Kidney glomerular epithelial cell (primary cell): Measurements from ENCODE around the gene MYT1.

Source experiments
- DNase-seq: peaks from one replicate; lab custom pipeline; 2025; lab: John Stamatoyannopoulos, UW

Gene MYT1

DNA sequence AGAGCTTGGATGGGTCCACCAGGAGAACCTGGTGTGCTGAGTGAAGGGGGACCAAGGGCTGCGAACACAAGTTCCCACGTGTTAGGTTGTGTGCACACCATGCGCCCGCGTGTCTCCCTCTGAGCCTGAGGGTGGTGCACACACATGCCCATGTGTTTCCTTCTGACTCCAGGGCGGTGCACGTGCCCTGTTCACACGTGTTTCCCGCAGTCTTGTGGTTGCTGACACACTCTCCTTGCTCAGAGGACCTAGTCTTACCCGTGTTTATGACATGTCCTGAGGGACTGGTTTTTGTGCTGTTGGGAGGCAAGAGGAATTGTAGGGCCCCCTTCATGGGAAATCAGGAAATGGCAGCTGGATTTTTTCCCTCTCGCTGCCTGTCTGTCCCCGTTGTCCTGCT is 55.0 kb downstream of the MYT1 start:
- DNase-seq, result no peak

DNA sequence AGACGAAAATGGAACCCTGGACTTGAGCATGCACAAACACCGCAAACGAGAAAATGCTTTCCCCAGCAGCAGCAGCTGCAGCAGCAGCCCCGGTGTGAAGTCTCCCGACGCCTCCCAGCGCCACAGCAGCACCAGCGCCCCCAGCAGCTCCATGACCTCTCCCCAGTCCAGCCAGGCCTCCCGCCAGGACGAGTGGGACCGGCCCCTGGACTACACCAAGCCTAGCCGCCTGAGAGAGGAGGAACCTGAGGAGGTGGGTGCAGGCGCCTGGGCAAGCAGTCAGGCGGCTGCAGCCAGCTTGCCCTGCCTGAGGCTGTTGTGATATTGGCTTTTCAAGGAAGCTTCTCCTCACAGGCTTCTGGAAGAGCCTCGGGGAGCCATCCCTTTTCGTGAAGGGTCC is 55.5 kb downstream of the MYT1 start:
- DNase-seq, result no peak

DNA sequence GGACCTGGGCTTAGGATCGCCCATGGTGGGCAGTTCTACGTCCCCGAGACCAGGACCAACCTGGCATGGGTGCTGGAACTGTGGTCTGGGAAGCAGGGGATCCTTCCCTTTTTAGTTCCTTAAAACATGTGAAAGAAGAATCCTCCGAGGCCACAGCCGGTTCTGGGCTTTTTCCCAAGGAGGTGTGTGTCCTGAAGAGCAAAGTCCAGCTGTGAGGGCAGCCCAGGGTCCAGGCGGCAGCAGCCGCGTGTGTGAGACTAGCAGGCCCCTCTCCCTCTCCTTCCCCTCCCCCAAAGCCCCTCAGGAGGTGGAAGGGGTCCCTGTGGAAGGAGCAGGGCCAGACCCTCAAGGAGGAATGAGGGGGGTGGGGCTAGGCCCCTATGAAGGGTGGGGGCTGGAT is 56.2 kb downstream of the MYT1 start:
- no peak for DNase-seq

DNA sequence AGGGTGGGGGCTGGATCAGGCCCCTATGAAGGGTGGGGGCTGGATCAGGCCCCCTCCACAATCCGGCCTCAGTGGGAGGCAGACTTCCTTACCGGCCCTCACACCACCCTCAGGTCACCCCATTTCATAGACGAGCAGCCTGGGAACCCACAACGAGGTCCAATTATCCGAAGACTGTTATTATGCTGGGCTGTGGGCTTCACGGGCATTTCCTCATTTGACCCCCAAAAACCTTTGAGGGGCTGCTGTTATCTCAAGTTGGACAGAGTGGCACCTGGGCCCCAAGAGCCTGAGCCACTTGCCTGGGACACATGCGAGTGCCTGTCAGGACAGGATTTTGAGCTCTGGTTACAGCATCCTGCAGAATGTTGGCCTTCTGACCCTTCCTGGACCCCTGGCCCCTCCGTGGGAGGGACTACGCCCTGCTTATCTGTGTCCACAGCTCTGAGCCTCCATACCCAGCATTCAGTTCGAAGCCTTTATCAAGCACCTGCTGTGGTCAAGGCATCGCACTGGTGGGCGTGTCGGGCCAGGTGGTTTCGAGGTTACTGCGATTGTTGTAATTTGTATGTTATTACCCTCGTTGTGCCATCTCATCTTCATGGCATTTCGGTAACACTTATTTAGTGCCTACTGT is 56.8 kb downstream of the MYT1 start:
- DNase-seq, result no peak

DNA sequence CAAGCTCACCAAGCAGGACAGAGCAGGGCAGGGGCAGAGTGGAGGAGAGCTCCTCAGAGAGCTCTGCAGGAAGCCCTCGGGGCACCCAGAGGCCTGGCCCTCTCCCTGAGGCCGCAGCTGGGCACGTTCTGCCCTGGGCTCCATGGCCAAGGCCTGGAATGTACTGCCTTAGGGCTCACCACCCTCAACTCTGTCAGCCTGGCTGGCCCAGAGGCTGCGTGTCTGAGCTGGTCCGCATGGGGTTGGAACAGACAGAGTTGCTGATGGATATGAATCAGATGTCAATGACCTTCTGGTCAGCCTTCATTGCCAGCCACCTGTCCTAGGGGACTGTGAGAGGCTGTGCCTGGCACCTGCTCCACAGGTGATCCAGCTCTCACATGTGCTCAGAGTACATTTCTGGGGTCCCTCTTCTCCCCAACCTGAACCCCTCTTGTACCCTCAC is 58.1 kb downstream of the MYT1 start:
- DNase-seq, result peak; percentile 8

DNA sequence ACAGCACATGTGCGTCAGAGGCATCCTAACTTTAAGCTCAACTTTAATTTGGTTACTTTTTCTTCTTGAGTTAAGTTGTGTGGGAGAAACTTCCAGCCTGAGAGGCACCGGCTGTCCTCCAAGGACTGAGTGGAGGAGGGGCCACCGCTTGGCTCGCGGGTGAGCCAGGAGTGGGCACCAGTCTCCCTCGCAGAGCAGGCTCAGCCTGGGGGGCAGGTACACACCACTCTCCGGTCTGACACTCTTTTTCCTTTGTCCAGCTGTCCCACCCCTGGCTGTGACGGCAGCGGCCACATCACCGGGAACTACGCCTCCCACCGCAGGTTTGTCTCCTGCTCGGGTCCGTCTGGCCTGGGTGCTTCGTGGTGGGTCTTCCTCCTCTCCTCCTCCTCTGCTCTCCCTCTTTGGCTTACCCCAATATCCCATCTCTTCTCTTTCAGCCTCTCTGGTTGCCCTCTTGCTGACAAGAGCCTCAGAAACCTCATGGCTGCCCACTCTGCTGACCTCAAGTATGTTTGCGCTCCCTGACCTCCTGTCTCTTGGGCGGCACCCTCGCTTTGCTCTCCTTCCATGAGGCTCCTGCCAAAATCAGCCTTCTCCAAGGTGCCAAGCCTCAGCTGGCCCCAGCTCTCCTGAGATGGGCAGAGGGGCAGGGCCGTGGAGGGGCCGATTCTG is 58.7 kb downstream of the MYT1 start:
- DNase-seq, result peak; percentile 8

DNA sequence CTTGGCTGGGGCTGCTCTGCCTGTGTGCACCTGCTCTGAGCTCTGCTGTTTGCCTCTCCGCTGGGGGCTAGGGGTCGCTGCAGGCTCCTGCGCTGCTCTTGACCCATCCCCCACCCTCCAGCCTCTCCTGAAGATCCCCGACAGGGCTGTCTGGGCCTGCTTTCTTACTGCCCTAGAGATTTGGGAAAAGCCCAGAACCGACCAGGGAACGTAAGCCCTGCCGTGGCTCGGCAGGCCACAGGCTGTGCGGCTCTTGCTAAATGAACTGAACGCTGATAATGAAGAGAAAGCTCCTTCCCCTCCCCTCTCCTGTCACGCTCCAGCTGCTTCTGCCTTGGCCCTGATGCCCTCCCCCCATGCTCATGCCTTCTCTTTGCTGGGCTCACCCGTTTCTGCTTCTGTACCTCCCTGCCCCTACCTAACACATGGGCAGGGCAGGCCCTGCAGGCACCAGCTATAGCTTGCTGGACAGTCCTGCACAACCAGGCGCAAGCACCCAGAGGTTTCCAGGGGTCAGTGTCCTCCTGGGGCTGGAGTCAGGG is 59.3 kb downstream of the MYT1 start:
- DNase-seq, result peak; percentile 66

DNA sequence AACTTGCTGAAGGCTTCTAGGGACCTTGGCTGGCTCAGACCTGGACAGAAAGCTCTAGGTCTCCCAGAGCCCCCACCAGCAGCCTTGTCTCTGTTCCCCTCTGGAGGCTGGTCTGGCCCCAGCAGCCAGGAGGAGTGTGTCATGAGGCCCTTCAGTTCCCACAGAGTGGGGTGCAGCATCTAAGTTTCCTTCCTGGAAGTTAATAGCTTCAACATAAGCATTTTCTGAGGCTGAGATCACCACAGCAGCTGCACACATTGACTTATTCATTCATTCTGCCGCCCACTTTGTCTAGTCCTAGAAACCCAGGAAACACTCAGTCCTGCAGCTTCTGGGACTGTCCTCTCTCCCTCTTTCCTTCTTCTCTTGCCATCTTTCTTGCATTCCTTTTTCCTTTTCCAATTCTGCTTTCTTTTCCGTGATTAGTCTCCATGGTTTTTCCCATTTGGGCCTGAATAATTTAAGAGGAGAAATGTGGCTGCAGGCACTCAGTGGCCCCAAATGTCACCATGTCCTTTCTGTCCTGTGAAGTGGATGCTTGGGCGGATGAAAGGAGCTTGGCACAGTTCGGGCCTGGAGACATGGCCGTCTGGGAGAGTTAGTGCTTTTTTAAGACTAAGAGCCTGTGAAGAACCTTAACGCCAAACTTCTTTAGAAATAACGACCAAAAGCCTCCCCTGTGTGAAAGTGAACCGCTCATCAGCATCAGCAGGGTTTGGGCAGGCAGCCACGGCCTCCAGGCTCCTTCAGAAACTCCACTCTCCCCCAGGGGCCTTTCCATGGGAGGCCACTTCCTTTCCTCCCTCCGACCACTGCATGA is 60.3 kb downstream of the MYT1 start:
- peak; percentile 83 for DNase-seq

DNA sequence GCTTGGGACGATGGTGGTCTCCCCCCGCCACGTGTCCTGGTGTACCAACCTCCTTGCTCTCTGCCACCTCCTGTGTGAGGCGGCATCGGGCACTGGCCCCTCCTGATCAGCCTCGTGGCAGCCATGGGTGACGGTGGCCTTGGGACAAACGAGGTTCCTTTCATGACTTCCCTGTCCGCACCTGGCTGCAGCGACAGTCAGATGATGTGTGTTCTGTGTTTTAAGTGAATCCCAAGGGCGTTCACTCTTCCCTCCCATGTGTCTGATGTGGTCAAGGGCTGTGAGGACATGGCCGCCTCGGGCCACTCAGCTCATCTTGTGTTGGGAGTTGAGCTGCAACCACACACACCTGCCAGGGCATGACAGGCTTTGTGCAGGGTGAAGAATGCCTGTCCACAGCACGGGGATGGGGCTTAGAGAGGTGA is 60.9 kb downstream of the MYT1 start:
- no peak for DNase-seq

DNA sequence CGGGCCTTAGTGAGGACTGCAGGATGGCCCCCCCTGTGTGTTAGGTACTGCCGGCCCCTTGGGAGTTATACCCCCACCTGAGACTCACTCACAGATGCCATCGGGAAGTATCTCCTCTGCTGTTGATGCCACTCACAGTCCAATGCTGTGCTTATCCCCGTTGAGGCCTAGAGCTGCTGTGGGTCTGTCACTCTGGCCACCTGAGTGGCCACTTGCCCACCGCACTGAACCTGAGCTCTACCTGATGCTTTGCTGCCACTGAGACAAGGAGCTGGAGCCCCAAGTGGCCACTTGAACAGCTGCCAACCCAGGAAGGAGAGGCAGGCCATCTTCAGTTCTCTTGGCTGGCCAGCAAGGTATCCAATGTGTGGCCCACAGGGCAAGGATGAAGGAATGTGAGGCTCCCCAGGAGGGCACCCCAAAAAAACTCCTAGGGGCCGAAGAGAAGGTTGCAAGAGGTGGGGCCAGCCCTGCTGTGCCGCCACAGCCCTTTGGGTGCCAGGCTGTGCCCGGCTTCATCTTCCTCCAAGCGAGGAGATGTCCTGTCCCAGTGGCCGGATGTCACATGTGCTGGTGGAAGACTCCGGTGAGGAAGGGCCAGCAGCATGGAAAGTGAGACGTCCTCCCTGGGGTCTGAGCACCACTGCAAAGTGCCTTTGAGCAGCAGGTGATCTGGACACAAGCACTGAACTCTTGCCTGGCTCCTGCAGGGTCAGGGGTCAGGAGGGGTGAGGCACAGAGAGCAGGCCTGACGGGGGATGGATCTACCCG is 61.8 kb downstream of the MYT1 start:
- no peak for DNase-seq

DNA sequence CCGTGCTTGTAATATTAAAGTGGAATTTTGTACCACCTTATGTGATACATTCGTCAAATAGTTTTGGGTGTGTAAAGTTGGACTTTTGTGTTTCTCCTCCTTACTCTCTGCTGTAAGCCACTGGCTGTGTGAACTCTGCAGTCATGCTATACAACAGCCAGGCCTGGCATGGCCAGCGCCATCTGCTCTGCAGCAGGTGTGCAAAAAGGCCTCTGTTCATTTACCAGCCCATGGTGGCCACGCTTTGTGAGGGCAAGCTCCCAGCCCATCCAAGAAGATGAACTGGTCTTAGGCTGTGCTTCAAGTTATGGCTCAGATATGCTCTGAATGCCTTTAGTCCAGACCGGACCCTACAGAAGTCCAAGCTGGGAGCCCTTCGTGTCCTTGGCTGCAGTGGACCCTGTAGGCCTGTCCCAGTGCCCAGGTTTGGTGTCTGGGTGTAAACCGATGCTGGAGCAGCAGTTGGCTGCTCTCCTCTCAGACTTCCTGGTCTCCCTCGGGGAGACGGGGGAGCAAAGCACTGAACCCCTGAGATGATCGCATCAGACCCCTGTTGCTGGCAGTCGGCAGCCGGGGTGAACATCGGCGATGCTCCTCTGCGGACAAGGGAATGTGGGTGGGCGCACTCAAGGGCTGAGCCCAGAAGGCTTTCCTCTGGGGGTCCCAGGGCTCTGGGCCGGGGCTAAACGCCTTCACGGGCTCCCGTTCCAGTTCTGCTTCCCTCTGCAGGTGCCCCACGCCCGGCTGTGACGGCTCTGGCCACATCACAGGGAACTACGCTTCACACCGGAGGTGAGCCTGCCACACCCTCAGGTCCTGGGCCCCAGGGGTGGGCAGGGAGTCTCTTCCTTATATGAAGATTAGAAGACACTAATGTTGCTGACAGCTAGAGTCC is 62.7 kb downstream of the MYT1 start:
- DNase-seq, result no peak

DNA sequence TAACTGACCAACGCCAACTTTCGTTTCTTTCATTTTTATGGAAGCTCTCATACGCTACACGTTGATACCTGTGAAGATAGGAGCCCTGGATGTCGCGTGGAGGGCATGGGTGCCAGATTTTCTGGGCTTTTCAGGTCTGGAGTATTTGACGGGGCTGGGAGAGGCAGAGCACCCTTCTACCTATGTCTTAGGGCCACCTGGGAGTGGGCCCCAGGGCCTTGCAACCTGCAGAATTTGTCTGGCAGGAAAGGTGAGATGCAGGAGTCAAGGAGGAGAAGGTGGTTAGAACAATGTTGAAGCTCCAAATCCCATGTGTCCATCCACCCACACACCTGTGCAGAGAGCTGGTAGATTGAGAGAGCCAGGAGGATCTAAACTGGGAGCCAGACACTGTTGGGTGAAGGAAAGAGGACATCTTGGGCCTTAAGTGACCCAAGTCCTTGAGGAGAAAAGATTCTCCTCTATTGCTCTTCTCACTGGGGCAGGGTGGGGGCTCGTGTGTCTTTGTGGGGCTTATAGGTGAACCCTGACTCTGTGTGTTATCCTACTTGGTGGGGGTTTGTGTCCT is 63.9 kb downstream of the MYT1 start:
- no peak for DNase-seq

DNA sequence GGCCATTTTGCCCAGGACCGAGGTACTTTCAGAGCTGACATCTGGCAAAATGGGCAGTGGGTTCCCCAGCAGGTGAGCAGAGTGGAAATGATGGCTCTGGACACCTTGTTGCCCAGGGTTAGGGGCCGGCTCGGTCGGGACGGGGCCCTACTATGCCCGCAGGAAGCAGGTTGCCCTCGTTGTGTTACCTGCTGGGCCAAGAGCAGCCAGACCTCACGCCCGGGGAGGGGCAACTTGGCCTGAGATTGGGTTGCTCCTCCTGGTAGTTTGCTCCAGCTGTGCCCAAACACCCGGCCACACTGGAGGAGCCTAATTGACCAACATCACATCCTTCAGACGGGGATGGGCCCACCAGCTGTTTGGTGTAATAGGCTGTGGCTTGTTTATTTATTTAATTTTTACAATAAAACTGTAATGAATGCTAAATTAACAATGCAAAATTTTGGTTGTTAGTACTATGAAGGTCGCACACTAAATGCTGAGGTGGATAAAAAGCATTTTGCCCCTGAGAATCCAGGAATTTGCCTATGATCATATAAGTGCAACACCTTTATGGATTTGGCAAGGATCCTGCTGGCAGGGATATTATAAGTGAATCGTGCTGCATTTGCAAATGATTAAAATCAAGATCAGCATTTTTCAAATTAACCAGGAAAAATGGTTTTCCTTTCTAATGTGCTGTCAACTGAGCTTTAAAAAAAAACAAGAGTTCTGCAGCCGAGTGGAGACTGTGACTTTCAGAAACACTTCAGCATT is 64.7 kb downstream of the MYT1 start:
- DNase-seq, result no peak

DNA sequence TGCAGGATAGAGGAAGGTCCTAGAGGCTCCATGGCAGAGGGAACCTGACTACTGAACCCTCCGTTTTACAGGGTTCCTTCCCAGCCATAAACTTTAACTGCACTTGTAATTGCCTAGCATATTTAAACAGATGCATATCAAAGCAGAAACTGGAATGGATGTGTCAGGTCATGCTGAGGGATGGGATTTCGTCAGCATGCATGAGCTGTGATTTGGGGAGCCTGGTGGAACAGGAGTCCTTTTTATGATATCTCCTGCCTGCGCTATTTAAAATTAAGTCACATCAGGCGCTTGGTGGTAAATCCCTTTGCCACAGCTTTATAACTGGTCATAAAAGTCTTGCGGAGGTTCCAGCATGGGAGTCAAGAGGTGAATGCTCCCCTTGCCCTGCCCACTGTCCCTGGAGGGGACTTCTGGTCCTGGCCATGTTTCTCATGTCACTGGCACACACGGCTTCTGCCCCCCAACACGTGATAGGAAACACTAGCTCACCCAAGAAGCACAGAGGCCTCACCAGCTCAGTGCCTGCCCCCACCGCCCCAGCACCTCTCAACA is 65.3 kb downstream of the MYT1 start:
- no peak for DNase-seq

DNA sequence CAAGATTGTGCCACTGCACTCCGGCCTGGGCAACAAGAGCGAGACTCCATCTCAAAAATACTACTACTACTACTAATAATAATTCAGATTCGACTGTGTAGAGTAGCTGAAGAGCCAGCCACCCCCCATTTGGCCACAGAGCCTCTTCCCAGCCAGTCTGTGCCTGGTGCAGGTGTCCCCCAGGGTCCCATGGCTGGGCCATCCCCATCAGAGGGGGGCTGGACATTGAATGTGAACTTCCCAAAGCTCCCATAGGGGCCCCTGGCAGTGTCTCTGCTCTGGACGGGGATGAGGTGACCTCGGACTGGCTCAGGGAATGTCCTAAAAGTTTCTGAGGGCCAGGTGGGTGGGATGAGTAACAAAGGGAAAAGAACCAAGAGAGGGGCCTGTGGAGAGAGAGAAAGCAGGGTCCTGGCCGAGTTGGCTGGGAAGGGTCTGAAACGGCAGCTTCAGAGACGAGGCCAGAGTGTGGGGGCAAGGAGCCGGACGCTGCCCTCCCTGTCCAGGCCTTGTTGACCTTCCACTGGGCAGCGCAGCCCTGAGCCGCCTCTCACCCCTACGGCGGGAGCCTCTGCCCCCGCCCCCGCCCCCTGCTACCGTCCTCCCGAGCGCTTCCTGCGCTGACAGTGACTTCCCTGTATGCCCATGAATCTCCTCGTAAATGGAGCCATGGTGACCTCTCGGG is 66.4 kb downstream of the MYT1 start:
- no peak for DNase-seq

DNA sequence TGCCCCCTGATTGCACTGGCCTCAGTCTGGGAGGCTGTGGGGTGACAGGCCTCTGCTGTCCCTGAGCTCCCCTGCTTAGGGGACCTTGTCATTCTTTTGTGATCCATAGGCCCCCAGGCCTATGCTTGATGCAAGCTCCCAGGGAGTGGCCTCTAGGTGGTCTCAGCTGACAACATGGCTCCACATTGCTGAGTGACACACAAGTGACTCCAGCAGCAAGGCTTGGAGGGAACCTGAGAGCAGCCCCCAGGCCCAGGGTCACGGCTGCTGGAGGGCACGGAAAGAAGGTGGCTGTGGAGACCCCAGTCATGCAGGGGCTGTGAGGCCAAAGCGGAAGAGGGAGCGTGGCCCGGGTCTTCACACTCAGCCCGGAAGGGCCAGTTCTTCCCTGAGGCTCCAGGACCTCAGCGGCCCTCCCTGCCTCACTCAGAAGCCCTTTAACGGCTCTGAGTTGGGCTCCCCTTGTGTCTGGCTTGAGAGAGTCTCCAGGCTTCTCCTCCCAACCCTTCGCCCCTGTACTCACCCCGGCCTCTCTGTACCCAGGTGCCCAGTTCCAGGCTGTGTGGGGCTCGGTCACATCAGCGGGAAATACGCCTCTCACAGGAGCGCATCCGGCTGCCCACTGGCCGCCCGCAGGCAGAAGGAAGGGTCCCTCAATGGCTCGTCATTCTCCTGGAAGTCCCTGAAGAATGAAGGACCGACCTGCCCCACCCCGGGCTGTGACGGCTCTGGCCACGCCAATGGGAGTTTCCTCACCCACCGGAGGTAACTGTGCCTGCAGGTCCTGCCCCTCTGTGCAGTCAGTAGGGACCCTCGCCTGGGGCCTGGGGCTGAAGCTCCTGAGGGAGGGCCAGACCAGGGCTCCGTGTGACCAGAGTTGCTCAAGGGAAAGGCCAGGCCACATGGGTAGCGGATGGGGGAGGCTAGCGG is 67.6 kb downstream of the MYT1 start:
- DNase-seq, result no peak

DNA sequence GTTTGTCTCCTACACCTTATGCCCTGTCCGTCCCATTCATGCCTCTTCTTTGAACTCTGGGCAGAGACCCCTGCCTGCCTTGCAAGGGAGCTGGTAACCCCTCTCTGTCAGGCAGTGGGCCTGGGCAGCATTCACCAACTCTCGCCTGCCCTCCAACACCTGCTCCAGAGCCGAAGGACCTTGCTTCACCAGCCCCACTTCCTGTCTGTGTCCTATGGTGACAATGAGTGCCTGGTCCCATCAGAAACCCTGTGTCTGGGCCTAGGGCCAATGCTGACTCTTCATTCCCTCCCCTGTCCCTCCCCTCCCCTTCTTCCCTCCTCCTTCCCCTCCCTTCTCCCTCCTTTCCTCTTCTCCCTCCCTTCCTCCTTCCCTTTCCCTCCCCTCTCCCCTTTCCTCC is 68.5 kb downstream of the MYT1 start:
- DNase-seq, result no peak

DNA sequence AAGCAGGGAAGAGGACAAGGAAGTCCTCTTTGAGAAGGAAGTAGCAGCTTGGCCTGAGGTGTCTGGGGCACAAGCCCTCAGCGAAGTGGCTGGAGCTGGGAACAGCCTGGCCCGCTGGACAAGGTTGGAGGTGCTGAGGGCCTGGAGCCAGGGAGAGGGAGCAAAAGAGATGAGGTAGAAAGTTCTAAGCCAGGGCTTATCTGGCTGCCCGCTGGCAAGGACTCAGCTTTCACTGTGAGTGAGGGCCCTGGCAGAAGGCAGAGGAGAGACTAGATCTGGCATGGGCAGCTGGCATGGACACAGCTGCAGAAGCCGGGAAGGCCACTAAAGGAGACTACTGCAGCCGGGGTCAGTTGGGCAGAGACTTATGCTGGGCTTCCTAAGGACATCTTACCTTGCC is 69.5 kb downstream of the MYT1 start:
- DNase-seq, result no peak
